ENCODE measurements around the gene FOXA1. TPM values are rescaled to one million over a fixed set of nuclear protein-coding genes. Genes with fewer than 3 reads are reported as not detected.

FOXA1 gene
- total RNA-seq, 1 experiment from 2014 or later: 0.07 TPM

- no peak overlapping the region for H3K9ac ChIP-seq (ENCODE audit: extremely low read depth, insufficient read length, low read length)
- no peak overlapping the region for H3K27ac ChIP-seq (ENCODE audit: insufficient read length, low read depth, low read length)
- no peak overlapping the region for H2BK20ac ChIP-seq (ENCODE audit: low read depth, low read length, poor library complexity, severe bottlenecking)
- no peaks in the 10 kb centered on the region for H3K79me2 ChIP-seq (ENCODE audit: insufficient read depth, low read length)
- no peak overlapping the region for H2BK120ac ChIP-seq (ENCODE audit: low read depth, low read length, poor library complexity, severe bottlenecking)
- H3K9me3 ChIP-seq (ENCODE audit: control insufficient read depth, low read depth, low read length): no peaks in the 10 kb centered on the region
- H3K79me1 ChIP-seq (ENCODE audit: insufficient read depth, low read depth, low read length, poor library complexity, severe bottlenecking): no peaks in the 10 kb centered on the region
- DNase-seq: no peak
- H3K4me3 Mint-ChIP-seq: no peak overlapping the region
- no peaks in the 10 kb centered on the region for H3K27me3 ChIP-seq (ENCODE audit: insufficient read depth, low read length)
- no peak overlapping the region for H3K27ac Mint-ChIP-seq
- H3K14ac ChIP-seq (ENCODE audit: insufficient read depth, low read length): no peak overlapping the region
- H2BK15ac ChIP-seq (ENCODE audit: low read depth, low read length): no peak overlapping the region
- no peak overlapping the region for H2BK12ac ChIP-seq (ENCODE audit: insufficient read length, low read depth, low read length)
- H4K8ac ChIP-seq (replicated peaks; ENCODE audit: insufficient read length, low read depth, low read length): no peak overlapping the region
- no peak overlapping the region for H2BK5ac ChIP-seq (ENCODE audit: insufficient read length, low read length)
- H3K4me1 ChIP-seq (ENCODE audit: insufficient read depth, low read length): no peaks in the 10 kb centered on the region
- H3K9me3 Mint-ChIP-seq: no peaks in the 10 kb centered on the region
- H3K23me2 ChIP-seq (ENCODE audit: insufficient read length, low read depth, low read length, poor library complexity, severe bottlenecking): no peaks in the 10 kb centered on the region
- no peak overlapping the region for H3K56ac ChIP-seq (ENCODE audit: insufficient read length, low read depth, low read length)
- no peak overlapping the region for H4K5ac ChIP-seq (ENCODE audit: insufficient read length, low read depth, low read length)
- H2AK5ac ChIP-seq (ENCODE audit: insufficient read length, low read length): no peak overlapping the region
- TF ChIP-seq CTCF (conservative IDR thresholded peaks at IDR 0.05): no peak
- no peaks in the 10 kb centered on the region for H3K36me3 Mint-ChIP-seq (ENCODE audit: insufficient read depth in 1 of 3, low read depth in 3 of 3)
- H4K20me1 ChIP-seq (ENCODE audit: control insufficient read depth, insufficient read depth, insufficient read length): no peaks in the 10 kb centered on the region
- no peak overlapping the region for H3K4ac ChIP-seq (ENCODE audit: low read depth, low read length)
- H3T11ph ChIP-seq (ENCODE audit: low read length): no peak overlapping the region
- H3K4me1 Mint-ChIP-seq: no peaks in the 10 kb centered on the region; a peak in 2 of 4 replicates
- H3K23ac ChIP-seq (ENCODE audit: insufficient read length, low read depth, low read length): no peak overlapping the region
- no peak overlapping the region for H3K18ac ChIP-seq (ENCODE audit: insufficient read length, low read depth, low read length)
- WGBS (ENCODE audit: extremely low coverage, insufficient read length, low lambda C conversion rate): no CpG with 5 or more reads among the region's 1 CpG
- no peak overlapping the region for H2AFZ ChIP-seq (ENCODE audit: low read length)
- no peak overlapping the region for H4K91ac ChIP-seq (ENCODE audit: insufficient read length, low read depth, low read length)
- H3K4me2 ChIP-seq (ENCODE audit: insufficient read depth, insufficient read length, low read length): no peak overlapping the region
- peaks cover 7% of the 10 kb centered on the region for H3K27me3 Mint-ChIP-seq (ENCODE audit: low read depth)
These were observed 46.1 kb upstream of the FOXA1 start for GRCh38 chr14:37641117-37641516.
